NCI-H146 treated with DMSO at 0.1 percent for 48 hours (cell line): ENCODE data around the gene NT5C2.
"Not testable (repeated sequence)": the region's sequence is repeated elsewhere in the genome, so short reads cannot be mapped to it uniquely, and the experiment has no call there.

Experiments
- DNase-seq: peaks from one replicate; lab custom pipeline; 2025; ENCODE audit not compliant: unreplicated experiment; lab: John Stamatoyannopoulos, UW

Gene NT5C2

DNA sequence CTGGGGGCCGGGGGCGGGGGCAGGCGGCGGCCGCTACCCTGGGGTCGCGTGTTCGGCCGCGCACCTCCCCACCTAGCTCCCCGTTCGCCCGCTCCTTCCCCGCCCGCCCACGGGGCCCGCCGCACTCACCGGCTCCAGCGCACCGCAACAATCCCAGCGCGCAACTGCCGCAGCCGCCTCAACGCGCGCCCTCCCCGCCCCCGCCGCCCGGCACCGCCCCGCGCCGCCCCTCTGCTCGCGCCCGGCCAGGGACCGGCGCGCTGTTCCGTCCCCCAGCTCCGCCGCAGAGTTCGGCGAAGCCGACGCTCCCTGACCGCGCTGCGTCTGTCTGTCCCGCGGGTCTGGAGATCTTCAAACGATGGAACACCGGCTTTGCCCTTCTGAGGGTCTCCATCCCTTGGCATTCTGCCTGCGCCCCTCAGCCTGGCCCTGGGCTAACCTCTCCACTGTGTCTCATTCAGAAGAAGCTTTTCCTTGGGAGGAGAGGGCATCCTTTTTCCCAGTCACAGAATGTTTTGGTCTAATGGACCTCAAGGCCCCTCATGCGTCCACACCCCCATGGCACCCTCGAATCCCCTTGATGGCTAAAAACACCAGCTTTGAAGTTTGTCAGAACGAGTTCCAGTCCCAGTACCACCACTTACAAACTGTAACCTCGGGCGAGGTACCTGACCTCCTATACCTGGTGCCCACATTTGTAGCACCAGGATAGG, at the start of gene NT5C2:
Gene NT5C2, minus strand, starts transcription at position 166 of the 713 bp plus-strand sequence. CDS start 18,314 bp downstream, outside the sequence.
- DNase-seq, result peak; percentile 20

DNA sequence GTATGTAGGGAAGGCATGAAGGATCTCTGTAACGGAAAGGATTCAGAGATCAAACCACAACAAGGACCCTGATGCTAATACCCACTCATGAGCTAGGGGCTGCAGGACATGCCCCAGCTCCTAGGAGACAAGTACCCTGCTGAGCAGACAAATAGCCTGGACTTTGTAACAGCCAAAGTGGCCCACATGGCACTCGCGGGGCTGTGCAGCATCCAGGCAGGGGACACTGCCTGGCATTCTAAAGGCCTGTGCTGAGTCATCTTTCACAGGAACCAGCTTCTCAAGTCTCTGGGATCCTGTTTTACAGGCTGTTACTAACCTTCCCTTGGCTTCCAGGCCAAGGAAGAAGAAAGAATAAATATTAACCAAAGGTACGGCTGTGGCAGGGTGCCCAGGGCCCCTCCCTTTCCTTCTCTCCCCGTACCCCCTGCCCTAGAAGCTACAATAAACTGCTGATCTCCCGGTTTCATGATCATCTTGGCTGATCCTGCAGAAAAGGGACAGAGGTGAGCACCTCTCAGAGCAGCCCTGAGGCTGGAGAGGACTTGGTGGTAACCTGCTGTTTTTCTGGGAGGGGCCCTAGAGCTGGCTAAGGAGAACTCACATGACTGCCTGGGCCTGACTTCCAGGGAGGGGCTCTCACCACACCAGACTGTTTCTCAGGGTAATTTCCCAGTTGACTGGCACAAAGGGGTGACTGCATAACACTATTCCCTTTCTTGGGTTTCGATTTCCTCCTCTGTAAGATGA, 48.4 kb upstream of the NT5C2 start:
- DNase-seq, result no peak

DNA sequence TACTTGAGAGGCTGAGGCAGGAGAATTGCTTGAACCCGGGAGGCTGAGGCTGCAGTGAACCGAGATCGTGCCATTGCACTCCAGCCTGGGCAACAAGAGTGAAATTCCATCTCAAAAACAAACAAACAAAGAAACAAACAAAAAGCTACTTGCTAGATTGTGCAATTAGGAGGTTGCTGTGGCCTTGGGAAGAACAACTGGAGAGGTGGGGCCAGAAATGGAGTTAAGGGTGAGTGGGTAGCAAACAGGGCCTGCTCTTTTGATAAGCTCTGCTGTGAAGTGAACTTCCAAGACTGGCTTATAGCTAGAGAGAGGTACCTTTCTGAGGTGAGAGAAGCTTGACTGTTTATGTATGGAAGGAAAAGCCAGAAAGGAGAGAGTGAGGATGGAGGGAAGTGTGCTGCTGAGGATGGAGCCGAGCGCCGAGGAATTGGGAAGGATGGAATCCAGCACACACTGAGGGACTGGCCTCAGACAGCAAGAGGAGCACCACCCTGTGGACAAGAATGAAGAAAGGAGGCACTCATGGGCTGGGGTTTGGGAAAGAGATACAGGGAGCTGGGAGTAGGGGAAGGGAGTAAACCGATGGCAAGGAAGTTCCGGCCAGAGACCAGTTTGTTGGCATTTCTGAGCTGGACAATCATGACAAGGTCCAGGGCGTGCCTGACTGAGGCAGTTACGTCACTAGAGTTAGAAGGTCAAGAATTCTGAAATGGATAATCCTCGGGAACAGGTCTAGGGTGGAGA, 45.6 kb upstream of the NT5C2 start:
- DNase-seq, result no peak

DNA sequence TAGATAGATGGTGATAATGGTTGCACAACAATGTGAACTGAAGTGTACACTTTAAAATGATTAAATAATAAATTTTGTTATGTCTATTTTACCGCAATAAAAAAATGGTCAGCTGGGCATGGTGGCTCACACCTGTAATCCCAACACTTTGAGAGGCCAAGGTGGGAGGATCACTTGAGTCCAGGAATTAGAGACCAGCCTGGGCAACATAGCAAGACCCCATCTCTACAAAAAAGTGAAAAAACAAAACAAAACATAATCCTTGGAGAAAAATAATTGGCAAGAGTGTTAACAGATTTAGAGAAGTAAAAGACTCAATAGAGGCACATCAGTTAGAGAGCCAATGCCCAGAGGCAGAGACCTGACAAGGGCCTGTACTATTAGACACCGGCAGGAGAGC, 42.7 kb upstream of the NT5C2 start:
- no peak for DNase-seq

DNA sequence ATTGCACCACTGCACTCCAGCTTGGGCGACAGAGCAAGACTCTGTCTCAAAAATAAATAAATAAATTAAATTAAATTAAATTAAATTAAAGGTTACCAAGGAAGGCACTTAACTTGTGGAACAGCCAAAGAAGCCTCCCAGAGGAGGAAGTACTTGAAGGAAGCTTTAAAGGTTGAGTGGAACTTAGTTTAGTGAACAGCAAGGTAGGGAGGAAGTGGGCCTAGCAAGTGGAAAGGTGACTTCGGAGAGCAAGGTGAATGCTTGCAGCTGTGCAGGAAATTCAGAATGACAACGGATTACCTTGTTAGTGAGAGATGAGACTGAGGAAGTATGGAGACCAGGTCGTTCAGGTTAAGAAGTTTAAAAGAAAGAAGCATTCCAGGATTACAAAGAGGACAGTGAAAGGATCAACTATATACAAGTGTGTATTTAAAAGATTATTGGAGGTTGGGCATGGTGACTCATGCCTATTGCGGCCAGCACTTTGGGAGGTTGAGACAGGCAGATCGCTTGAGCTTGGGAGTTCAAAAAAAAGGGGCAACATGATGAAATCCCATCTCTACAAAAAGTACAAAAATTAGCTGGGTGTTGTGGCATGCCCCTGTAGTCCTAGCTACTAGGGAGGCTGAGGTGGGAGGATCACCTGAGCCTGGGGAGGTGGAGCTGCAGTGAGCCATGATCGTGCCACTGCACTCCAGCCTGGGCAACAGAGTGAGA, 39.9 kb upstream of the NT5C2 start:
- no peak for DNase-seq

DNA sequence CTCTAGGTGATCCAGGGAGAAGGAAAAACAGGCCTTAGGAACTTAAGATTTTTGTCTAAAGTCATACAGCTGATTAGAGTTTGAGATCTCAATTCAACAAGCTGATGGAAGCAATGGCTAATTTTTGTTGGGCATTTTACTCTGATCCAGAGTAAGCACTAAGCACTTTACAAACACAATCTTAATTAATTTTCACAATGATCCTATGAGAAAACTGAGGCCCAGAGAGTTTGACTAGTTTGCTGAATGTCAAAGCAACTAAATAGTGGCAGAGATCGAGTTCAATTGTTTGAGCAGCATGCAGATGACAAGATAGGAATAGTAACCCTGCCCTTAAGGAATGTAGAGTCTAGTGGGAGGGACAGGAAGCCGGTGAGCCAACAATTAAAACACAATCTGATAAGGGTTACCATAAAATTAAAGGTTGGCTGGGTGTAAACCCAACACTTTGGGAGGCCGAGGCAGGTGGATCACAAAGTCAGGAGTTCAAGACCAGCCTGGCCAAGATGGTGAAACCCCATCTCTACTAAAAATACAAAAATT, 39.1 kb upstream of the NT5C2 start:
- DNase-seq, result no peak

DNA sequence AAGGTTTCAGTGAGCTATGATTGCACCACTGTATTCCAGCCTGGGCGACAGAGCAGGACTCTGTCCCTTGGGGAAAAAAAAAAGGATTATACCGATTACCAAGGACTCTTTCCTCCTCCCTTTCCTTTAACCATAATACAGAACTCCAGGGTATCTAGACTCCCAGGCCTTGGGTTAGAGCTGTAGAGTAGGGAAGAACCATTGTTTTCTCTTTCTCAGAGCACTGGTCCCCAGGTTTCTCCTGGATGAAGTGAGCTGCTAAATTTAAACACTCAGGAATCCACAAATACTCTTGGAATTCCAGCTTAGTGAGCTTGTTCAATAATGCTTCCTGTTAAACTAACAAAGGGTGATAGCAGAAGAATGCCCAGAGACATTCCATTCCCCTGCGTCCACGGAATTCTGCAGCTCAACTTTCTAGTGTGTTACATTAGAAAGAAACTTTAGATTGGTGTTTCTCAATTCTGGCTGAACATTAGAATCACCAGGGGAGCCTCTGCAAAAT, 38.0 kb upstream of the NT5C2 start:
- no peak for DNase-seq

DNA sequence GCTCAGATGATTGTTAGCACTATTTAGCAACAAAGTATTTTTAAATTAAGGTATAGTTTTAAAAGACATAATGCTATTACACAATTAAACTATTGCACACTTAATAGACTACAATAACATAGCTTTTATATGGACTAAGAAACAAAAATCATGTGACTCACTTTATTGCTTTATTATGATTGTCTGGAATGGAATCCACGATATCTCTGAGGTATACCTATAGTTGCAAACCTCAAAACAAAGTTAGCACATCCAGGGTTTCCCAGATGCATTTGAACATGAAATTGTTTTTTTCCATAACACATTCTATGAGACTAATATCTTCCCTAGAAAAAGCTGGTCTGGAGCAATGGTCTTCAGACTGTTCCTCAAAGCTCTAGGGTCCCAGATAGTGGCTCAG, 34.3 kb upstream of the NT5C2 start:
- DNase-seq, result no peak

DNA sequence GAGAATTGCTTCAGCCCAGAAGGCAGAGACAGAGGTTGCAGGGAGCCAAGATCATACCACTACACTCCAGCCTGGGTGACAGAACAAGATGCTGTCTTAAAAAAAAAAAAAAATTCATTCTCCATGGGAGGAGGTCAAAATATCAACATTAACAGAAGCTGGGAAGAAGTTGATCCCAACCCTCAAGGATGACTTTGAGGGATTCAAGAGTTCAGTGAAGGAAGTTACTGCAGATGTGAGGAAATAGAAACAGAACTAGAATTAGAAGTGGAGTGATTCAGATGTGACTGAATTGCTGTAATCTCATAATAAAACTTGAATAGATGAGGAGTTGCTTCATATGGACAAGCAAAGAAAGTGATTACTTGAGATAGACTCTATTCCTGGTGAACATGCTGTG, 32.9 kb upstream of the NT5C2 start:
- DNase-seq, result no peak

DNA sequence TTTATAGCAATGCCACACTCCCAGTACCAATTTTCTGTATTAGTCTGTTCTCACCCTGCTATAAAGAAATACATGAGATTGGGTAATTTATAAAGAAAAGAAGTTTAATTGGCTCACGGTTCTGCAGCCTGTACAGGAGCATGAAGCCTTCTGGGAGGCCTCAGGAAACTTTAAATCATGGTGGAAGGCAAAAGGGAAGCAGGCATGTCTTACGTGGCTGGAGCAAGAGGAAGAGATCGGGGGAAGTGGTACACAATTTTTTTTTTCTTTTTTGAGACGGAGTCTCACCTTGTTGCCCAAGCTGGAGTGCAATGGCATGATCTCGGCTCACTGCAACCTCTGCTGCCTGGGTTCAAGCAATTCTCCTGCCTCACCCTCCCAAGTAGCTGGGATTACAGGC, 31.6 kb upstream of the NT5C2 start:
- not testable (repeated sequence) for DNase-seq

DNA sequence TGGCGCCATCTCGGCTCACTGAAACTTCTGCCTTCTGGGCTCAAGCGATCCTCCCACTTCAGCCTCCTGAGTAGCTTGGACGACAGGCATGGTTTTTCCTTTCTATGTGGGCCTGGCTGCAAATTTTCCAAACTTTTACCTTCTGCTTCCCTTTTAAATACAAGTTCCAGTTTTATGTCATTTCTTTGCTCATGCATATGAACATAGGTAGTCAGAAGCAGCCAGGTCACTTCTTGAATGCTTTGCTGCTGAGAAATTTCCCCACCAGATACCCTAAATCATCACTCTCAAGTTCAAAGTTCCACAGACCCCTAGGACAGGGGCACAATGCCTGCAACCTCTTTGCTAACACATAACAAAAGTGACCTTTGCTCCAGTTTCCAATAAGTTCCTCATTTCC, 31.1 kb upstream of the NT5C2 start:
- no peak for DNase-seq

DNA sequence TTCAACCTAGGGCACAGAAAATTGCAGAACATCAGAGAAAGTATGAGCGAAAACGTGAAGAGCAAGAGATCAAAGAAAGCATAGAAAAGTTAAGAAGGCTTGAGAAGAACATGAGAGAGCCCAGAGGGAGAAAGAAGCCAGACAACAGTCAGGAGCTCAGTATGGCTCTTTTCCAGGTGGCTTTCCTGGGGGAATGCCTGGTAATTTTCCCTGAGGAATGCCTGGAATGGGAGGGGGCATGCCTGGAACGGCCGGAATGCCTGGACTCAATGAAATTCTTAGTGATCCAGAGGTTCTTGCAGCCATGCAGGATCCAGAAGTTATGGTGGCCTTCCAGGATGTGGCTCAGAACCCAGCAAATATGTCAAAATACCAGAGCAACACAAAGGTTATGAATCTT, 23.3 kb upstream of the NT5C2 start:
- not testable (repeated sequence) for DNase-seq

DNA sequence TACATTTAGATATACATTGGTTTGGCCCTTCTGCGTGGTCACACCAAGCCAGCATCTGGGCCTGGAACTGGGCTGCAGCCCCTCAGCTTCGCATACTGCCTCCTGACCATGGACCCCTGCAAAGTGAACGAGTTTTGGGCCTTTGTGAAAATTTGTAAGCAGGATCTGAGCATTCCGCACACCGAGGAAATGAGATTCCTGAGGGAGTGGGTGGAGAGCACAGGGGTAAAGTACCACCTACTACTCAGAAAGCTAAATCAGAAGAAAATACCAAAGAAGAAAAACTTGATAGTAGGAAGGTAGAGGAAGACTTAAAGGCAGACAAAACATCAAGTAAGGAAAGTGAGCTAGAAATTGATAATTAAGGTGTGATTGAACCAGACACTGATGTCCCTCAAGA, 22.5 kb upstream of the NT5C2 start:
- no peak for DNase-seq

DNA sequence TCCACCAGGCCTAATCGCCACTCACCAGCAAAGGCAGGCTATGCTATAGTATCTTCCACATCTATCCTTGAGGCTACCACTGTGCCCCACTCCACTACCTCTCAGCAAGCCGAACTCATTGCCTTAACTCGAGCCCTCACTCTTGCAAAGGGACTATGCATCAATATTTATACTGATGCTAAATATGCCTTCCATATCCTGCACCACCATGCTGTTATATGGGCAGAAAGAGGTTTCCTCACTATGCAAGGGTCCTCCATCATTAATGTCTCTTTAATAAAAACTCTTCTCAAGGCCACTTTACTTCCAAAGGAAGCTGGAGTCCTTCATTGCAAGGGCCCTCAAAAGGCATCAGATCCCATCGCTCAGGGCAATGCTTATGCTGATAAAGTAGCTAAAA, 17.2 kb upstream of the NT5C2 start:
- DNase-seq, result not testable (repeated sequence)

DNA sequence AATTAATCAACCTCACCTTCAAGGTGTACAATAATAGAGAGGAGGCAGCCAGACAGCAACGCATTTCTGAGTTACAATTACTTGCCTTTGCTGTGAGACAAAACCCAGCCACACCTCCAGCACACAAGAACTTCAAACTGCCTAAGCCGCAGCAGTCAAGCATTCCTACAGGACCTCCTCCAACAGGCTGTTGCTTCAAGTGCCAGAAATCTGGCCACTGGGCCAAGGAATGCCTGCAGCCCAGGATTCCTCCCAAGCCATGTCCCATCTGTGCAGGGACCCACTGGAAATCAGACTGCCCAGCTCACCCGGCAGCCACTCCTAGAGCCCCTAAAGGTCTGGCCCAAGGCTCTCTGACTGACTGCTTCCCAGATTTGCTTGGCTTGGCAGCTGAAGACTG, 14.6 kb upstream of the NT5C2 start:
- not testable (repeated sequence) for DNase-seq

DNA sequence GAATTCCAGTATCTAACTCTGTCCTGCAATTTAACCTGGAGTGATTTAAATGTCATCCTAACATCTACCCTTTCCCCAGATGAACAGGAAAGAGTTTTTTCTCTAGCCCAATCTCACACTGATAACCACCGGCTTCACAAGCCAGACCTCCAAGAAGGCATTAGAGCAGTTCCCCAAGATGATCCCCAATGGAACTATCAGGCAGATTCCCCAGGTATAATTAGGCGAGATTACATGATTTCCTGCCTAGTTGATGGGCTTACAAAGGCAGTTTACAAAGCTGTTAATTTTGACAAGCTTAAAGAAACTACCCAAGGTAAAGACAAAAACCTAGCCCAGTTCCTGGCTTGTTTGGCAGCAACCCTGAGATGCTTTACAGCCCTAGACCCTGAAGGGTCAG, 14.1 kb upstream of the NT5C2 start:
- no peak for DNase-seq

DNA sequence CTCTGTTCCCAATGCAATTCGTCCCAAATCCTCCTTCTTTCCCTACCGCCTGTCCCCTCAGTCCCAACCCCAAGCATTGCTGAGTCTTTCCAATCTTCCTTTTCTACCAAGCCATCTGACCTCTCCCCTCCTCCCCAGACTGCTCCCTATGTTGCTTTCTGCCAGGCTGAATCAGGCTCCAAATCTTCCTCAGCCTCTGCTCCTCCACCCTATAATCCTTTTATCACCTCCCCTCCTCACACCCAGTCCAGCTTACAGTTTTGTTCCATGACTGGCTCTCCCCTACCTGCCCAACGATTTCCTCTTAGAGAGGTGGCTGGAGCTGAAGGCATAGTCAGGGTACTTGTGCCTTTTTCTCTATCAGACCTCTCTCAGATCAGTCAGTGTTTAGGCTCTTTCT, 13.6 kb upstream of the NT5C2 start:
- not testable (repeated sequence) for DNase-seq

DNA sequence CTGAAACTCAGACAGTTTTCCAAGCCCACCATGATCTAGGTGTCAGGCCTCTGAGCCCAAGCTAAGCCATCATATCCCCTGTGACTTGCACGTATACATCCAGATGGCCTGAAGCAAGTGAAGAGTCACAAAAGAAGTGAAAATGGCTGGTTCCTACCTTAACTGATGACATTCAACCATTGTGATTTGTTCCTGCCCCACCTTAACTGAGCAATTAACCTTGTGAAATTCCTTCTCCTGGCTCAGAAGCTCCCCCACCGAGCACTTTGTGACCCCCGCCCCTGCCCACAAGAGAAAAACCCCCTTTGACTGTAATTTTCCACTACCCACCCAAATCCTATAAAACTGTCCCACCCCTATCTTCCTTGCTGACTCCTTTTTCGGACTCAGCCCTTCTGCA, 12.3 kb upstream of the NT5C2 start:
- DNase-seq, result not testable (repeated sequence)

DNA sequence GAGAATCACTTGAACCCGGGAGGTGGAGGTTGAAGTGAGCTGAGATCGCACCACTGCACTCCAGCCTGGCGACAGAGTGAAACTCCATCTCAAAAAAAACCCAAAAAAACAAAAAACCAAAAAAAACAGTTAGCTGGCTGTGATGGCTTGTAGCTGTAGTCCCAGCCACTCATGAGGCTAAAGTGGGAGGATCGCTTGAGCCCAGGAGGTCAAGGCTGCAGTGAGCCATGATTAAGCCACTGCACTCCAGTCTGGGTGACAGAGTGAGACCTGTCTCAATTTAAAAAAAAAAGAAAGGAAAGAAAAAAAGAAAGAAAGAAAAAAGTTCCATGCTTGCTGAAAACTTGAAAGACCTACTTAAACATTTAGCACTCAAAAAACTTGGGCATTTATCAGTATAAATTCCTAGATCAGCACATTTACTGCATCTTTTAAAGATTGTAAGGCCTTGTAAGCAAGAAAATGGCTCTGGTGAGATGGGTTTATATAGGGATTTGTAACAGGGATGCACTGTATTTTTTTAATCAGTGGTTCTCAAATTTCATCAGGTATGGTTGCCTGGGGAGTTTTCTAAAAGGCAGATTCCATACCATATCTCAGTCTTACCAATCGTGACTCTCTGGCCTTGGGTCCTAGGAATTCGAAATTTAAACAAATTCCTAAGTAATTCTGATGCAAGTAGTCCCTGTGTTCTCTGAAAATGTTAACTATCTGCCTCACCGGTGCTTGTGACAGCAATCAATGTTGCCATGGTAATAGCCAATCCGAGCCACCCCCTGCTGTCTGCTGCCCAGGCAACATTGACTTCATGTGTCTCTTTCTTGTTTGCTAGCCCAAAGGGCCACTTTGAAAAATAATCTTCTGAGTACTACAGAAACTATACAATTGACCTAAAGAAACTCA, 11.5 kb upstream of the NT5C2 start:
- peak; percentile 75 for DNase-seq

DNA sequence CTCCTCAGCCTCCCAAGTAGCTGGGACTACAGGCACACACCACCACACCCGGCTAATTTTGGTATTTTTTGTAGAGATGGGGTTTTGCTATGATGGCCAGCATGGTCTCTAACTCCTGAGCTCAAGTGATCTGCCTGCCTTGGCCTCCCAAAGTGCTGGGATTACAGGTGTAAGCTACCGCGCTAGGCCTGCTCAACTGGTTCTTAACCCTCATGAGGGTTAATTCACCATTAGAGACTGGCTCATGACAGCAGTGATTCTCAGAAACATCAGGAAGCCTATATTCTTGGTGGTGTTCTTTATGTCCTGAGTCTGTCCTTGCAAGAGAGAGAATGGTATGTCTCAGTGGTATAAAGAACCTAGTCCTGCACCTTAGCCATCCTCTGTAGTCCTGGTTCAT, 10.4 kb upstream of the NT5C2 start:
- DNase-seq, result no peak
